GM23338 (cell line): ENCODE data around the gene RPLP2.

ENCODE experiments used
- EZH2 ChIP-seq: fragments of 200-600 bp; sonication (generic); IDR thresholded peaks from one replicate; pipeline ENCODE4 v1.8.0; 2017; ENCODE audit warnings: antibody characterized with exemption, mild to moderate bottlenecking, low read depth; ENCODE audit not compliant: unreplicated experiment
- TF ChIP-seq, protein P1 (sequence below), 2 experiments: fragments of 200-600 bp in 1 of 2; sonication (generic) in 1 of 2; conservative IDR thresholded peaks; 2 replicates each; pipeline versions ENCODE4 v1.5.1 to v1.6.1; 2016 to 2017; ENCODE audit warnings: antibody characterized with exemption in 2 of 2, low read depth in 2 of 2, mild to moderate bottlenecking in 2 of 2, moderate library complexity in 1 of 2
- TF ChIP-seq, protein P2 (sequence below): IDR thresholded peaks from one replicate; pipeline ENCODE4 v1.6.1; 2018; ENCODE audit warnings: antibody characterized with exemption; ENCODE audit not compliant: unreplicated experiment

DNA sequence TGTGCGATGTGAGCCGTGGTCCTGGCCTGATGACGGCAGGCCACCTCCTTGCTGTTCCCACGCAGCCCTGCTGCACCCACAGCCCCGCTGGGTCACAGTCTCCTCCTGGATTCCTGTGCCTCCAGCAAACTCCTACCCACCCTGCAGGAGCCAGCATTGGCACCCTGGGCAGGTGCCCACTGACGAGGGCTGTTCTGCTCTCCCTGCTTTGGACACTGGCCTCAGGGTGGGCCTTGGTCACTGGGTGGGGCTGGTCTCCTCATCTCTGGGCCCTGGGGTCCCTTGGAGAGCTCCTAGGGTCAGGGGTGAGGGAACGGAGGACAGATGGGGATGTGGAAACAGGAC is 45.5 kb downstream of the RPLP2 start:
- TF ChIP-seq, protein P1, sequence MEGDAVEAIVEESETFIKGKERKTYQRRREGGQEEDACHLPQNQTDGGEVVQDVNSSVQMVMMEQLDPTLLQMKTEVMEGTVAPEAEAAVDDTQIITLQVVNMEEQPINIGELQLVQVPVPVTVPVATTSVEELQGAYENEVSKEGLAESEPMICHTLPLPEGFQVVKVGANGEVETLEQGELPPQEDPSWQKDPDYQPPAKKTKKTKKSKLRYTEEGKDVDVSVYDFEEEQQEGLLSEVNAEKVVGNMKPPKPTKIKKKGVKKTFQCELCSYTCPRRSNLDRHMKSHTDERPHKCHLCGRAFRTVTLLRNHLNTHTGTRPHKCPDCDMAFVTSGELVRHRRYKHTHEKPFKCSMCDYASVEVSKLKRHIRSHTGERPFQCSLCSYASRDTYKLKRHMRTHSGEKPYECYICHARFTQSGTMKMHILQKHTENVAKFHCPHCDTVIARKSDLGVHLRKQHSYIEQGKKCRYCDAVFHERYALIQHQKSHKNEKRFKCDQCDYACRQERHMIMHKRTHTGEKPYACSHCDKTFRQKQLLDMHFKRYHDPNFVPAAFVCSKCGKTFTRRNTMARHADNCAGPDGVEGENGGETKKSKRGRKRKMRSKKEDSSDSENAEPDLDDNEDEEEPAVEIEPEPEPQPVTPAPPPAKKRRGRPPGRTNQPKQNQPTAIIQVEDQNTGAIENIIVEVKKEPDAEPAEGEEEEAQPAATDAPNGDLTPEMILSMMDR (conservative IDR thresholded peaks at IDR 0.05; ENCODE audit: low read depth in 2 of 2): no peak
- TF ChIP-seq, protein P2, sequence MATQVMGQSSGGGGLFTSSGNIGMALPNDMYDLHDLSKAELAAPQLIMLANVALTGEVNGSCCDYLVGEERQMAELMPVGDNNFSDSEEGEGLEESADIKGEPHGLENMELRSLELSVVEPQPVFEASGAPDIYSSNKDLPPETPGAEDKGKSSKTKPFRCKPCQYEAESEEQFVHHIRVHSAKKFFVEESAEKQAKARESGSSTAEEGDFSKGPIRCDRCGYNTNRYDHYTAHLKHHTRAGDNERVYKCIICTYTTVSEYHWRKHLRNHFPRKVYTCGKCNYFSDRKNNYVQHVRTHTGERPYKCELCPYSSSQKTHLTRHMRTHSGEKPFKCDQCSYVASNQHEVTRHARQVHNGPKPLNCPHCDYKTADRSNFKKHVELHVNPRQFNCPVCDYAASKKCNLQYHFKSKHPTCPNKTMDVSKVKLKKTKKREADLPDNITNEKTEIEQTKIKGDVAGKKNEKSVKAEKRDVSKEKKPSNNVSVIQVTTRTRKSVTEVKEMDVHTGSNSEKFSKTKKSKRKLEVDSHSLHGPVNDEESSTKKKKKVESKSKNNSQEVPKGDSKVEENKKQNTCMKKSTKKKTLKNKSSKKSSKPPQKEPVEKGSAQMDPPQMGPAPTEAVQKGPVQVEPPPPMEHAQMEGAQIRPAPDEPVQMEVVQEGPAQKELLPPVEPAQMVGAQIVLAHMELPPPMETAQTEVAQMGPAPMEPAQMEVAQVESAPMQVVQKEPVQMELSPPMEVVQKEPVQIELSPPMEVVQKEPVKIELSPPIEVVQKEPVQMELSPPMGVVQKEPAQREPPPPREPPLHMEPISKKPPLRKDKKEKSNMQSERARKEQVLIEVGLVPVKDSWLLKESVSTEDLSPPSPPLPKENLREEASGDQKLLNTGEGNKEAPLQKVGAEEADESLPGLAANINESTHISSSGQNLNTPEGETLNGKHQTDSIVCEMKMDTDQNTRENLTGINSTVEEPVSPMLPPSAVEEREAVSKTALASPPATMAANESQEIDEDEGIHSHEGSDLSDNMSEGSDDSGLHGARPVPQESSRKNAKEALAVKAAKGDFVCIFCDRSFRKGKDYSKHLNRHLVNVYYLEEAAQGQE: no peak
- TF ChIP-seq EZH2: no peak
